B cell (primary cell): Measurements from ENCODE around the gene ANKMY2. TPM values are rescaled to one million over a fixed set of nuclear protein-coding genes. Genes with fewer than 3 reads are reported as not detected.

Experiments
- ATAC-seq: fragments of 200-7000 bp; cut with Tn5 transposase; one replicate; pipeline ENCODE4 v1.10.0; 2021; ENCODE audit warnings: low read depth, mild to moderate bottlenecking, moderate number of reproducible peaks, moderate library complexity
- CTCF ChIA-PET: fragments of 350-600 bp; sonication (Branson Sonifier 250); formaldehyde crosslinking; loops from one replicate; lab custom pipeline; 2021; ENCODE audit warnings: antibody characterized with exemption, inconsistent platforms; lab: Charles Lee
- POLR2A ChIA-PET: fragments of 350-600 bp; sonication (Branson Sonifier 250); formaldehyde crosslinking; loops from one replicate; lab custom pipeline; 2021; ENCODE audit warnings: antibody characterized with exemption; lab: Charles Lee
- DNase-seq: peaks from one replicate; pipeline ENCODE4 v3.0.0; 2013
- H2AFZ ChIP-seq: 2 replicates; pipeline ENCODE4 v1.6.1; 2012; ENCODE audit warnings: mild to moderate bottlenecking, low read depth, low read length; ENCODE audit not compliant: insufficient read depth, poor library complexity, severe bottlenecking
- H3K27ac ChIP-seq, 2 donors: 1 replicate in 1 of 2; 2 replicates in 1 of 2; pipeline ENCODE4 v1.5.1; 2012 to 2013; ENCODE audit warnings: low read length in 2 of 2, mild to moderate bottlenecking in 2 of 2, moderate library complexity in 1 of 2
- H3K27me3 ChIP-seq, 4 experiments: fragments of 200-600 bp in 1 of 4; sonication (generic) in 1 of 4; replicated peaks in 1 of 4; 1 replicate in 2 of 4; 2 replicates in 2 of 4; pipeline versions ENCODE4 v1.6.1 to v1.7.0; 2013 to 2016; ENCODE audit warnings: low read length in 3 of 4, mild to moderate bottlenecking in 2 of 4, mixed read lengths in 1 of 4, moderate library complexity in 1 of 4; ENCODE audit not compliant: insufficient read depth in 4 of 4, control insufficient read depth in 3 of 4; ENCODE audit errors: control extremely low read depth in 1 of 4
- H3K36me3 ChIP-seq, 2 experiments: replicated peaks in 1 of 2; 1 replicate in 1 of 2; 2 replicates in 1 of 2; pipeline versions ENCODE4 v1.6.1 to v1.7.1; 2013; ENCODE audit warnings: low read length in 1 of 2; ENCODE audit not compliant: insufficient read depth in 2 of 2, control insufficient read depth in 1 of 2; ENCODE audit errors: control extremely low read depth in 1 of 2, extremely low read depth in 1 of 2
- H3K4me1 ChIP-seq, 2 donors: fragments of 200-600 bp in 1 of 2; sonication (generic) in 1 of 2; 1 replicate in 1 of 2; 2 replicates in 1 of 2; pipeline versions ENCODE4 v1.5.1 to v1.6.1; 2013 to 2017; ENCODE audit warnings: low read length in 2 of 2; ENCODE audit not compliant: control insufficient read depth in 2 of 2, insufficient read depth in 2 of 2
- H3K4me2 ChIP-seq: replicated peaks from 2 replicates; pipeline ENCODE3; 2012; ENCODE audit warnings: mild to moderate bottlenecking, low read depth, low read length; ENCODE audit not compliant: poor library complexity, severe bottlenecking
- H3K4me3 ChIP-seq, 5 experiments: fragments of 200-600 bp in 1 of 5; sonication (generic) in 1 of 5; 1 replicate in 3 of 5; 2 replicates in 2 of 5; pipeline versions ENCODE4 v1.5.1 to v1.7.0; 2011 to 2016; ENCODE audit warnings: low read length in 4 of 5, mild to moderate bottlenecking in 4 of 5, low read depth in 2 of 5, control low read depth in 1 of 5, moderate library complexity in 1 of 5; ENCODE audit not compliant: insufficient read depth in 1 of 5; ENCODE audit errors: control extremely low read depth in 1 of 5, extremely low read depth in 1 of 5
- H3K79me2 ChIP-seq: fragments of 200-600 bp; sonication (generic); one replicate; pipeline ENCODE4 v1.6.0; 2016; ENCODE audit warnings: low read length; ENCODE audit not compliant: control insufficient read depth, insufficient read depth
- H3K9ac ChIP-seq: fragments of 200-600 bp; sonication (generic); 2 replicates; pipeline ENCODE4 v1.6.1; 2017; ENCODE audit warnings: mild to moderate bottlenecking, low read length, moderate library complexity
- H3K9me3 ChIP-seq, 3 donors: one replicate each; pipeline versions ENCODE4 v1.6.1 to v1.7.1; 2013; ENCODE audit warnings: low read length in 2 of 3; ENCODE audit not compliant: control insufficient read depth in 2 of 3, insufficient read depth in 1 of 3; ENCODE audit errors: control extremely low read depth in 1 of 3
- H4K20me1 ChIP-seq: 2 replicates; pipeline ENCODE4 v1.6.0; 2012; ENCODE audit warnings: mild to moderate bottlenecking, low read length; ENCODE audit not compliant: insufficient read depth, control insufficient read depth, poor library complexity, severe bottlenecking
- H3K27ac Mint-ChIP-seq: one replicate; pipeline ENCODE4 v1.8.0; 2021; ENCODE audit warnings: mixed read lengths
- H3K27me3 Mint-ChIP-seq: one replicate; pipeline ENCODE4 v1.8.0; 2021; ENCODE audit warnings: mixed read lengths
- H3K4me1 Mint-ChIP-seq: one replicate; pipeline ENCODE4 v1.8.0; 2021; ENCODE audit warnings: mixed read lengths
- H3K4me3 Mint-ChIP-seq: one replicate; pipeline ENCODE4 v1.8.0; 2021; ENCODE audit warnings: mixed read lengths
- H3K9me3 Mint-ChIP-seq: one replicate; pipeline ENCODE4 v1.8.0; 2022; ENCODE audit warnings: mixed read lengths; ENCODE audit not compliant: insufficient read depth
- EZH2 ChIP-seq: IDR thresholded peaks from 2 replicates; pipeline ENCODE4 v1.6.1; 2012; ENCODE audit warnings: borderline replicate concordance, low read depth, mild to moderate bottlenecking, moderate library complexity, low read length; ENCODE audit not compliant: insufficient read depth, poor library complexity, severe bottlenecking
- WGBS: methylation state at CpG from one replicate; pipeline ENCODE4 v1.1.5; 2013; ENCODE audit warnings: missing lambda C conversion rate; ENCODE audit not compliant: insufficient coverage; 5-methylcytosine and 5-hydroxymethylcytosine counted together
- intact Hi-C: fragments of 100-400 bp; cut with micrococcal nuclease; formaldehyde crosslinking; loops from one replicate; pipeline ENCODE4 v1.10.0; 2022
- polyA plus RNA-seq: library from polyadenylated mRNA; depleted of rRNA; stranded (reverse); fragments of >200 nt; gene quantifications from 2 replicates; pipeline ENCODE4 v1.2.3, GENCODE V29; 2012
- total RNA-seq, 2 donors: library from RNA; stranded (reverse); fragments of 120-200 nt in 1 of 2; gene quantifications; 1 replicate in 1 of 2; 2 replicates in 1 of 2; pipeline versions ENCODE4 v1.2.3 to v1.2.4, GENCODE V29; 2013 to 2022
- TF ChIP-seq, protein P1 (sequence below): fragments of 200-600 bp; IDR thresholded peaks from one replicate; pipeline ENCODE4 v1.8.0; 2022; ENCODE audit warnings: antibody characterized with exemption, mild to moderate bottlenecking

The ANKMY2 gene
- total and polyA plus RNA-seq, 2 donors (not counting 1 experiment from before 2014, with no cell fraction given) = 7.6 to 17.8 TPM

DNA sequence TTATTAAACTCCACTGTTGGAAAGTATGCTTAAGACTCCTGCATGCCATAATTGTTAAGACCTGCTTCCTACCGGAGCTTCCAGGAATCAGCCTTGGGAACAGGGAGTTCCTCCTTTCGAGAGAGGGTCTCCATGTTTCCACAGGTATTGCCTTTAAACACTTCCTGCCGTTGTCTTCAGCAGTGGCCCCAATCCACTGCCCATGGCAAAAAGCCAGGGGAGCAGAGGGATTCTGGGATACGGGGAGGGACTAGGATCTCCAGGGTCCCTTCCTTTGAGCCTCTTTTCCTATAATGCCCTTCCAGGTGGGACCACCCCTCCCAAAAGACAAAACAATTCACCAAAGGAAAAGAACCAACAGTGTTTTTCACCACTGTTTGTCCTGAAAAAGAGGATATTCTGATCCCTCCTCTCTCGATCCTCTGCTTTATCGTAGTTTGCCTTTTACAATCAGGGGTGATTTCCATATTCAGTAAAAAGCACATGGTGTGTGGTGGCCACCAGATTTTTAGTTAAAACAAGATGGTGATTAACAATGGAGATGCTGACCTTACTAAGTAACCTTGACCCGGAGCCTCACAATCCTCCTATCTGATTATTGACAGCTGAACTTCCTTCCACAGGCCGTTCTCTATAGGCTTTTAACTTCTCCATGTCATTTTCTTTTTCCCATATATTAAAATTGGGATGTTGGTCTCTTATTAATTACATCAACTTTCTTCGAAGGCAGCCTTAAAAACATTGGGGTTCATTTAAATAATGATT is 82.9 kb downstream of the ANKMY2 start:
- no peak overlapping the region for H3K27ac Mint-ChIP-seq

DNA sequence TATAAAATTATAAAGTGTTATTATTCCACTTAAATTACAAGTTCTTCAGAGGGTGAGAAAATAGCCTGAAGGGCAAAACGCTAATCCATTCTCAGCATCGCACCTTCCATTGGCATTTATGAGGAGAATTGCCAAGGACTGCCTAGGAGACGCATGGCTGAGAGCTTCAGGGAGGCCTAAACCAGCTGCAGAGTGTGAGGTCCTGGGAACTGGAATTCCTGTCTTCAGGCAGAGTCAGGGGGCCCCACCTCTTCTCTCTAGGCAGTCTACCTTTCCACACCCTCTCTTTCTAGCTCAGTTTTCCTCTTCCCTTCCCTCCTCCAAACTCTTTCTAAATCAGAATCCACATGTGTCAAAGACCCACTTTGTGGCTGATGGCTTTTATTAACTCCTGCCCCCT is 83.6 kb downstream of the ANKMY2 start:
- Histone ChIP-seq H3K9me3 (no peaks in the 10 kb centered on the region), H3K27me3 (no peaks in the 10 kb centered on the region), H4K20me1 (no peaks in the 10 kb centered on the region), H3K36me3 (no peaks in the 10 kb centered on the region), H3K4me1 (peaks cover 8 to 10% of the 10 kb centered on the region in 2 donors), H3K79me2 (no peaks in the 10 kb centered on the region), H3K4me2 (no peak overlapping the region), H2AFZ (peak overlapping the region; percentile 68), H3K27ac (no peak overlapping the region), H3K4me3 (no peak overlapping the region), H3K9ac (no peak overlapping the region)
- Mint-ChIP-seq H3K4me3 (no peak overlapping the region), H3K27ac (no peak overlapping the region), H3K27me3 (no peaks in the 10 kb centered on the region), H3K4me1 (peaks cover 16% of the 10 kb centered on the region), H3K9me3 (no peaks in the 10 kb centered on the region)
- WGBS = 100% methylated on average over 3 of the region's 3 CpGs
- POLR2A ChIA-PET = no interaction called here
- DNase-seq = no peak
- TF ChIP-seq, protein P1, sequence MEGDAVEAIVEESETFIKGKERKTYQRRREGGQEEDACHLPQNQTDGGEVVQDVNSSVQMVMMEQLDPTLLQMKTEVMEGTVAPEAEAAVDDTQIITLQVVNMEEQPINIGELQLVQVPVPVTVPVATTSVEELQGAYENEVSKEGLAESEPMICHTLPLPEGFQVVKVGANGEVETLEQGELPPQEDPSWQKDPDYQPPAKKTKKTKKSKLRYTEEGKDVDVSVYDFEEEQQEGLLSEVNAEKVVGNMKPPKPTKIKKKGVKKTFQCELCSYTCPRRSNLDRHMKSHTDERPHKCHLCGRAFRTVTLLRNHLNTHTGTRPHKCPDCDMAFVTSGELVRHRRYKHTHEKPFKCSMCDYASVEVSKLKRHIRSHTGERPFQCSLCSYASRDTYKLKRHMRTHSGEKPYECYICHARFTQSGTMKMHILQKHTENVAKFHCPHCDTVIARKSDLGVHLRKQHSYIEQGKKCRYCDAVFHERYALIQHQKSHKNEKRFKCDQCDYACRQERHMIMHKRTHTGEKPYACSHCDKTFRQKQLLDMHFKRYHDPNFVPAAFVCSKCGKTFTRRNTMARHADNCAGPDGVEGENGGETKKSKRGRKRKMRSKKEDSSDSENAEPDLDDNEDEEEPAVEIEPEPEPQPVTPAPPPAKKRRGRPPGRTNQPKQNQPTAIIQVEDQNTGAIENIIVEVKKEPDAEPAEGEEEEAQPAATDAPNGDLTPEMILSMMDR = no peak
- no peak for TF ChIP-seq EZH2
- ATAC-seq = no peak
- CTCF ChIA-PET = interaction anchor here (0.9 kb wide), 1 partner anchor 130 kb away, joined by 3 read pairs; no protein-coding TSS in a partner anchor
- intact Hi-C loops = loop anchor here (10.0 kb wide), 1 partner anchor 1237 kb away; no protein-coding TSS in a partner anchor

More for the DNA sequence above, 82.9 kb downstream of the ANKMY2 start:
- Histone ChIP-seq H3K4me2 (peak overlapping the region; percentile 67), H2AFZ (peak overlapping the region; percentile 68), H3K27me3 (no peaks in the 10 kb centered on the region), H3K27ac (no peak overlapping the region), H3K4me3 (peak overlapping the region in 2 of 5 experiments; percentile 52 to 53), H3K9me3 (no peaks in the 10 kb centered on the region), H3K4me1 (peaks cover 8 to 10% of the 10 kb centered on the region in 2 donors), H3K36me3 (no peaks in the 10 kb centered on the region), H4K20me1 (no peaks in the 10 kb centered on the region), H3K9ac (peak overlapping the region; percentile 57), H3K79me2 (no peaks in the 10 kb centered on the region)
- Mint-ChIP-seq H3K27me3 (no peaks in the 10 kb centered on the region), H3K4me1 (peaks cover 16% of the 10 kb centered on the region), H3K9me3 (no peaks in the 10 kb centered on the region), H3K4me3 (peak overlapping the region; percentile 20)
- ChIA-PET CTCF (no interaction called here), POLR2A (no interaction called here)
- WGBS = 96% methylated on average over 4 of the region's 9 CpGs
- intact Hi-C loops = loop anchor here (10.0 kb wide), 1 partner anchor 1238 kb away; no protein-coding TSS in a partner anchor
- DNase-seq (no peak), ATAC-seq (no peak)
- TF ChIP-seq, protein P1 = no peak
- no peak for TF ChIP-seq EZH2
